ENCODE measurements around the gene SPSB4. TPM values are rescaled to one million over a fixed set of nuclear protein-coding genes. Genes with fewer than 3 reads are reported as not detected.
A peak's percentile ranks its signal among the peaks of the same experiment; 100 is the strongest.

The SPSB4 gene
- total and polyA plus RNA-seq, 2 of the 13 experiments (the other 11 are each of a cell fraction or from before 2014, with no cell fraction given) = not detected

- no peak overlapping the region for H2AFZ ChIP-seq (ENCODE audit: low read length)
- in situ Hi-C loops (cut with HindIII; ENCODE audit: extremely low pct_ligation_motif_present, low pct_unique_long_range_greater_than_20kb) = loop anchor here (5.0 to 10.0 kb wide), 3 partner anchors 85 to 278 kb away; no protein-coding TSS in a partner anchor
- FAIRE-seq = peak; percentile 88
- TF ChIP-seq ZNF232 (CRISPR knock-in tag; IDR thresholded peaks at IDR 0.05; ENCODE audit: borderline replicate concordance) (no peak), DMTF1 (CRISPR knock-in tag; IDR thresholded peaks at IDR 0.05) (no peak), MTERF4 (CRISPR knock-in tag; IDR thresholded peaks at IDR 0.05) (no peak), ZFP62 (CRISPR knock-in tag; IDR thresholded peaks at IDR 0.05) (no peak), PBX3 (CRISPR knock-in tag; IDR thresholded peaks at IDR 0.05; ENCODE audit: borderline replicate concordance) (no peak), ZNF879 (CRISPR knock-in tag; IDR thresholded peaks at IDR 0.05) (no peak), PHB2 (IDR thresholded peaks at IDR 0.05; ENCODE audit: partially characterized antibody) (no peak), ARID3A (IDR thresholded peaks at IDR 0.05; ENCODE audit: low read depth, low read length) (peak; percentile 29; the same call in 1 of the 2 replicates), MZF1 (CRISPR knock-in tag; IDR thresholded peaks at IDR 0.05; ENCODE audit: borderline replicate concordance) (no peak), THAP8 (CRISPR knock-in tag; IDR thresholded peaks at IDR 0.05; ENCODE audit: borderline replicate concordance) (no peak), SMAD3 (CRISPR knock-in tag; IDR thresholded peaks at IDR 0.05) (0 out of 2 replicates have a peak, but pooled peaks have one; percentile 57), NFKBIZ (CRISPR knock-in tag; IDR thresholded peaks at IDR 0.05) (no peak), STAT5B (CRISPR knock-in tag; IDR thresholded peaks at IDR 0.05) (no peak), ZNF562 (CRISPR knock-in tag; IDR thresholded peaks at IDR 0.05; ENCODE audit: borderline replicate concordance) (no peak), ZEB1 (IDR thresholded peaks at IDR 0.05; ENCODE audit: insufficient replicate concordance, low read depth) (no peak)
Measured at GRCh38 chr3:141192345-141192744, 141.2 kb downstream of the SPSB4 start.

More at GRCh38 chr3:141192345-141192744, 141.2 kb downstream of the SPSB4 start:
- no peaks in the 10 kb centered on the region for H4K20me1 ChIP-seq (ENCODE audit: insufficient read depth, low read length)
- no peak overlapping the region for H3K9ac ChIP-seq (ENCODE audit: insufficient read depth, low read depth, low read length)
- H3K27ac ChIP-seq (ENCODE audit: extremely low read length, insufficient read depth, low read length) = no peak overlapping the region
- ChIA-PET POLR2A (no interaction called here), CTCF (ENCODE audit: low intra/inter-chr PET ratio, low total read pairs) (interaction anchor here (0.7 to 2.5 kb wide), 8 partner anchors 63 to 294 kb away, joined by 3 to 41 read pairs (median 4); no protein-coding TSS in a partner anchor)
- H3K79me2 ChIP-seq (ENCODE audit: insufficient read depth, low read length) = no peaks in the 10 kb centered on the region
- DNase-seq (ENCODE audit: low spot score) (peak; percentile 87), ATAC-seq (peak; percentile 99)
- 1% methylated on average over 11 of the region's 11 CpGs for WGBS (ENCODE audit: low lambda C conversion rate)
- H3K4me3 ChIP-seq (replicated peaks in 1 of 3; ENCODE audit: insufficient read depth in 1 of 3, low read depth in 2 of 3, low read length in 3 of 3) = no peak overlapping the region
- no TSS peak for BruUV-seq (replicated peaks)
- intact Hi-C loops (cut with micrococcal nuclease; ENCODE audit: unreplicated experiment) = loop anchor here (1.0 to 2.0 kb wide), 4 partner anchors 86 to 294 kb away; no protein-coding TSS in a partner anchor
- H3K27me3 ChIP-seq (ENCODE audit: control insufficient read depth in 1 of 2, insufficient read depth in 2 of 2, low read length in 2 of 2) = peaks cover 0 to 17% of the 10 kb centered on the region in 2 experiments; a peak in 2 of 5 replicates
- H3K4me2 ChIP-seq (ENCODE audit: low read depth, low read length) = no peak overlapping the region
- no peaks in the 10 kb centered on the region for H3K4me1 ChIP-seq (ENCODE audit: insufficient read depth, low read length)
- H3K36me3 ChIP-seq (replicated peaks in 1 of 2; ENCODE audit: control insufficient read depth in 1 of 2, insufficient read depth in 2 of 2, low read length in 2 of 2) = no peaks in the 10 kb centered on the region
- H3K9me3 ChIP-seq (ENCODE audit: low read length) = no peaks in the 10 kb centered on the region
